IMR-90 (cell line): ENCODE measurements around the gene PLXDC1. TPM values are rescaled to one million over a fixed set of nuclear protein-coding genes. Genes with fewer than 3 reads are reported as not detected.
A peak's percentile ranks its signal among the peaks of the same experiment; 100 is the strongest.

ENCODE experiments used
- ATAC-seq: fragments of 200-7000 bp; cut with Tn5 transposase; 2 replicates; pipeline ENCODE4 v1.9.1; 2020; ENCODE audit warnings: low read depth, mild to moderate bottlenecking, moderate library complexity
- BruUV-seq: library from RNA; stranded (reverse); fragments of 400-500 nt; replicated peaks from 2 replicates; lab custom pipeline; 2021; lab: Mats Ljungman, UMichigan
- CTCF ChIA-PET: fragments of 300-600 bp; formaldehyde crosslinking; extraction: SDS; loops from one replicate; lab custom pipeline; 2021; ENCODE audit warnings: antibody characterized with exemption; lab: Yijun Ruan, JAX
- POLR2A ChIA-PET: fragments of 300-600 bp; sonication (Branson Sonifier 250); formaldehyde crosslinking; loops from one replicate; lab custom pipeline; 2022; ENCODE audit warnings: antibody characterized with exemption; ENCODE audit not compliant: unreplicated experiment; lab: Charles Lee
- DNase-seq: peaks from one replicate; pipeline ENCODE4 v3.0.0; 2013
- H2AFZ ChIP-seq: replicated peaks from 2 replicates; pipeline ENCODE3; 2013; ENCODE audit warnings: low read length, mild to moderate bottlenecking; ENCODE audit not compliant: poor library complexity
- H2AK5ac ChIP-seq: 2 replicates; pipeline ENCODE4 v1.6.1; 2013; ENCODE audit warnings: low read depth, low read length, inconsistent platforms
- H2AK9ac ChIP-seq: replicated peaks from 2 replicates; pipeline ENCODE3; 2013; ENCODE audit warnings: mild to moderate bottlenecking, low read depth, low read length, moderate library complexity; ENCODE audit not compliant: poor library complexity
- H2BK120ac ChIP-seq: 2 replicates; pipeline ENCODE4 v1.6.1; 2013; ENCODE audit warnings: low read depth, low read length, inconsistent platforms
- H2BK15ac ChIP-seq: 3 replicates; pipeline ENCODE4 v1.6.1; 2013; ENCODE audit warnings: low read depth, low read length, inconsistent platforms
- H2BK20ac ChIP-seq: 2 replicates; pipeline ENCODE4 v1.6.1; 2013; ENCODE audit warnings: low read depth, mild to moderate bottlenecking, inconsistent platforms, low read length, moderate library complexity
- H2BK5ac ChIP-seq: 2 replicates; pipeline ENCODE4 v1.6.1; 2013; ENCODE audit warnings: mild to moderate bottlenecking, low read depth, low read length, inconsistent platforms; ENCODE audit not compliant: poor library complexity, severe bottlenecking
- H3K14ac ChIP-seq: replicated peaks from 2 replicates; pipeline ENCODE4 v1.6.1; 2013; ENCODE audit warnings: low read depth, low read length, inconsistent platforms
- H3K18ac ChIP-seq: 2 replicates; pipeline ENCODE4 v1.6.1; 2013; ENCODE audit warnings: low read depth, low read length, control low read depth
- H3K23ac ChIP-seq: 2 replicates; pipeline ENCODE4 v1.6.1; 2013; ENCODE audit warnings: low read depth, low read length, inconsistent platforms
- H3K27ac ChIP-seq: 2 replicates; pipeline ENCODE4 v1.5.1; 2013; ENCODE audit warnings: mild to moderate bottlenecking, control low read depth, low read length; ENCODE audit not compliant: insufficient read depth
- H3K27me3 ChIP-seq: 2 replicates; pipeline ENCODE4 v1.6.1; 2013; ENCODE audit warnings: low read length; ENCODE audit not compliant: control insufficient read depth, insufficient read depth
- H3K36me3 ChIP-seq: 2 replicates; pipeline ENCODE4 v1.6.1; 2013; ENCODE audit warnings: low read length, mixed read lengths; ENCODE audit not compliant: control insufficient read depth, insufficient read depth
- H3K4ac ChIP-seq: 2 replicates; pipeline ENCODE4 v1.6.1; 2013; ENCODE audit warnings: low read depth, low read length, inconsistent platforms
- H3K4me1 ChIP-seq: 2 replicates; pipeline ENCODE4 v1.6.1; 2013; ENCODE audit warnings: low read length, mixed read lengths; ENCODE audit not compliant: control insufficient read depth, insufficient read depth
- H3K4me2 ChIP-seq: 2 replicates; pipeline ENCODE4 v1.6.1; 2013; ENCODE audit warnings: low read depth, mild to moderate bottlenecking, control low read depth, low read length, moderate library complexity
- H3K4me3 ChIP-seq: 2 replicates; pipeline ENCODE4 v1.5.1; 2013; ENCODE audit warnings: low read depth, mild to moderate bottlenecking, control low read depth, low read length, moderate library complexity; ENCODE audit not compliant: insufficient read depth
- H3K56ac ChIP-seq: 2 replicates; pipeline ENCODE4 v1.6.1; 2013; ENCODE audit warnings: low read length, inconsistent platforms; ENCODE audit not compliant: insufficient read depth; ENCODE audit errors: extremely low read depth
- H3K79me1 ChIP-seq, 2 experiments: 2 replicates each; pipeline ENCODE4 v1.6.1; 2013; ENCODE audit warnings: low read length in 2 of 2, inconsistent platforms in 1 of 2, low read depth in 1 of 2
- H3K9ac ChIP-seq: 2 replicates; pipeline ENCODE4 v1.6.1; 2013; ENCODE audit warnings: low read depth, low read length, control low read depth
- H3K9me1 ChIP-seq: 2 replicates; pipeline ENCODE4 v1.6.1; 2013; ENCODE audit warnings: low read length, inconsistent platforms; ENCODE audit not compliant: insufficient read depth
- H3K9me3 ChIP-seq: 2 replicates; pipeline ENCODE4 v1.6.1; 2013; ENCODE audit warnings: low read length; ENCODE audit not compliant: control insufficient read depth, insufficient read depth
- H4K20me1 ChIP-seq: 2 replicates; pipeline ENCODE4 v1.6.1; 2013; ENCODE audit warnings: low read length, inconsistent platforms; ENCODE audit not compliant: insufficient read depth
- H4K5ac ChIP-seq: 2 replicates; pipeline ENCODE4 v1.6.1; 2013; ENCODE audit warnings: mild to moderate bottlenecking, low read depth, low read length, control low read depth
- H4K8ac ChIP-seq, 2 experiments: 2 replicates each; pipeline ENCODE4 v1.6.1; 2013; ENCODE audit warnings: low read depth in 2 of 2, low read length in 2 of 2, control low read depth in 1 of 2, inconsistent platforms in 1 of 2
- H4K91ac ChIP-seq: 2 replicates; pipeline ENCODE4 v1.6.1; 2013; ENCODE audit warnings: low read depth, low read length, inconsistent platforms; ENCODE audit not compliant: insufficient read depth
- CHD1 ChIP-seq: IDR thresholded peaks from 2 replicates; pipeline ENCODE4 v1.6.1; 2012; ENCODE audit warnings: low read depth, low read length, improper control_type of control experiment
- ELK1 ChIP-seq: fragments of 150-350 bp; IDR thresholded peaks from 2 replicates; pipeline ENCODE4 v1.6.1; 2016; ENCODE audit warnings: low read depth, mild to moderate bottlenecking, low read length, moderate library complexity, borderline replicate concordance
- FOS ChIP-seq: fragments of 150-350 bp; IDR thresholded peaks from 2 replicates; pipeline ENCODE4 v1.6.1; 2016; ENCODE audit warnings: low read depth, low read length
- MAZ ChIP-seq: IDR thresholded peaks from 2 replicates; pipeline ENCODE4 v1.6.1; 2012; ENCODE audit warnings: low read depth, mild to moderate bottlenecking, low read length, improper control_type of control experiment, moderate library complexity, borderline replicate concordance
- MXI1 ChIP-seq: IDR thresholded peaks from 2 replicates; pipeline ENCODE4 v1.6.1; 2012; ENCODE audit warnings: low read depth, mild to moderate bottlenecking, low read length, moderate library complexity, borderline replicate concordance
- POLR2A ChIP-seq: IDR thresholded peaks from 2 replicates; pipeline ENCODE4 v1.6.1; 2012; ENCODE audit warnings: mild to moderate bottlenecking, low read depth, low read length
- RAD21 ChIP-seq: IDR thresholded peaks from 2 replicates; pipeline ENCODE4 v1.6.1; 2012; ENCODE audit warnings: low read length, improper control_type of control experiment
- RCOR1 ChIP-seq: IDR thresholded peaks from 2 replicates; pipeline ENCODE4 v1.6.1; 2012; ENCODE audit warnings: mild to moderate bottlenecking, low read length, improper control_type of control experiment; ENCODE audit not compliant: insufficient replicate concordance
- RFX5 ChIP-seq: IDR thresholded peaks from 2 replicates; pipeline ENCODE4 v1.8.0; 2012; ENCODE audit warnings: low read depth, mild to moderate bottlenecking, low read length, moderate library complexity
- SMC3 ChIP-seq: fragments of 150-350 bp; IDR thresholded peaks from 2 replicates; pipeline ENCODE4 v1.6.1; 2016; ENCODE audit warnings: low read depth, mild to moderate bottlenecking, antibody characterized with exemption, low read length, moderate library complexity
- USF2 ChIP-seq: fragments of 150-350 bp; IDR thresholded peaks from 2 replicates; pipeline ENCODE4 v1.6.1; 2017; ENCODE audit warnings: mild to moderate bottlenecking, antibody characterized with exemption, low read length, low read depth
- WGBS, 2 experiments: methylation state at CpG; one replicate each; pipeline versions ENCODE4 v1.1.5 to v1.1.7; 2013; ENCODE audit warnings: missing lambda C conversion rate in 2 of 2; ENCODE audit not compliant: insufficient read length in 1 of 2; ENCODE audit errors: extremely low coverage in 2 of 2; 5-methylcytosine and 5-hydroxymethylcytosine counted together
- dilution Hi-C: fragments of 300-500 bp; cut with HindIII; formaldehyde crosslinking; loops from one replicate; pipeline ENCODE4 v1.14.3; 2018; ENCODE audit warnings: low sequenced_read_pairs; ENCODE audit not compliant: unreplicated experiment
- in situ Hi-C: fragments of 300-500 bp; cut with MboI; formaldehyde crosslinking; loops from 3 replicates; pipeline ENCODE4 v1.14.3; 2019; ENCODE audit warnings: low sequenced_read_pairs, inconsistent platforms, mixed read lengths
- intact Hi-C: fragments of 100-400 bp; cut with micrococcal nuclease; formaldehyde crosslinking; loops from 2 replicates; pipeline ENCODE4 v1.10.0; 2022
- polyA plus RNA-seq, 3 experiments: library from polyadenylated mRNA; depleted of rRNA; stranded (reverse); fragments of >200 nt; gene quantifications; 2 replicates each; pipeline ENCODE4 v1.2.3, GENCODE V29; 2012; ENCODE audit warnings: low replicate concordance in 1 of 3
- total RNA-seq: library from RNA; depleted of rRNA; stranded (reverse); fragments of >200 nt; gene quantifications from 2 replicates; pipeline ENCODE4 v1.2.3, GENCODE V29; 2012

The PLXDC1 gene
- total and polyA plus RNA-seq, 2 of the 4 experiments (the other 2 are of a cell fraction): under 0.01 to 0.50 TPM

- Histone ChIP-seq H2AK5ac (no peak overlapping the region), H3K18ac (no peak overlapping the region), H3K4me1 (peaks cover 6% of the 10 kb centered on the region), H3K23ac (no peak overlapping the region), H3K27me3 (peaks cover 4% of the 10 kb centered on the region), H3K9ac (no peak overlapping the region), H3K27ac (no peak overlapping the region), H3K9me1 (no peaks in the 10 kb centered on the region), H3K4me2 (no peak overlapping the region), H4K8ac (no peak overlapping the region), H3K56ac (no peak overlapping the region), H2AFZ (no peak overlapping the region), H2BK5ac (no peak overlapping the region), H3K4me3 (no peak overlapping the region), H2AK9ac (no peak overlapping the region), H3K79me1 (no peaks in the 10 kb centered on the region), H4K20me1 (no peaks in the 10 kb centered on the region), H2BK120ac (no peak overlapping the region), H3K14ac (no peak overlapping the region), H4K91ac (no peak overlapping the region), H3K4ac (no peak overlapping the region), H2BK20ac (no peak overlapping the region), H3K9me3 (peaks cover 4% of the 10 kb centered on the region), H4K5ac (no peak overlapping the region), H2BK15ac (no peak overlapping the region), H3K36me3 (no peaks in the 10 kb centered on the region)
- TF ChIP-seq ELK1: no peak
- TF ChIP-seq MAZ: no peak
- TF ChIP-seq FOS: no peak
- no peak for TF ChIP-seq RFX5
- no peak for TF ChIP-seq USF2
- TF ChIP-seq CHD1: no peak
- no peak for TF ChIP-seq RAD21
- no peak for TF ChIP-seq RCOR1
- no peak for TF ChIP-seq SMC3
- no peak for TF ChIP-seq POLR2A
- no peak for TF ChIP-seq MXI1
- no TSS peak for BruUV-seq
- WGBS, 2 experiments: 83% methylated on average over 1 of the region's 9 CpGs; no CpG with 5 or more reads in 1 of the 2 experiments
- ChIA-PET CTCF (no interaction called here), POLR2A (no interaction called here)
- ATAC-seq: no peak
- peak; percentile 22 for DNase-seq
- in situ Hi-C loops (no loop called here), dilution Hi-C loops (no loop called here), intact Hi-C loops (no loop called here)
Measured at GRCh38 chr17:39016193-39017153, 135.0 kb downstream of the PLXDC1 start.
